ENCODE measurements around the gene DMP1.
A peak's percentile ranks its signal among the peaks of the same experiment; 100 is the strongest.
"Not testable (repeated sequence)": the region's sequence is repeated elsewhere in the genome, so short reads cannot be mapped to it uniquely, and the experiment has no call there.

The DMP1 gene

DNA sequence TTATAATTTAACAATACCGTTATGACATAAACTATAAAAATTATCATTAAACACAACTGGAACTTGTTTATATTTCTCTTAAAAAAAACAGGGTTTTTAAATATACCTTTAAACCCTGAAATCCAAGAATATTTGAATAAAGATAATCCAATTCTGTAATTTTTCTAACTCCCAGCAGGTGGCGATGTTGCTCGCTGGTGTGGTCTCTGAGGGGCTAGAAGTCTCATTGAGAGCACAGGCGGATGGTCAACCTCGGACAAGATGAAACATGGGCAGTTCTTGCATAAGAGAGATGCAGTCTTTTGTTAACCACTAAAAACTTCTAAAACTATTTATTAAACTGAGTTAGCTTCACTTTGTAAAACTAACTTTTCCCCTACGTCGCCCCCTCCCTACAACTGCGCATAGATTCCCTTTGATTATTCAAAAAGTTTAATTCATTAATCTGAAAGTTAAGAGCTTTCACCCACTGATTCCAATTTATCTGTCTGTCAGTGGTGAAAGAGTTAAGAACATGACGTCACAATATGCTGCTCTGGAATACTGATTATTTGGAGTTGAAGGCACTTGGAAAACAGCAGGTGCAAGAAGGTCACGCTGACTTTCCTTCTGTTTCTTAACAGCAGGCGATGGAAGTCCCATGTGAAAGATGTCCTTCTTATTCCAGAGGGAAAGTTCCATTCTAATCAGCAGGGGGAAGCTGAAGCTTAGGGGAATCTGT, 29.5 kb downstream of the DMP1 start:
- peak in 44 of 51 donors; percentile 2 to 77 (median 24) for DNase-seq

DNA sequence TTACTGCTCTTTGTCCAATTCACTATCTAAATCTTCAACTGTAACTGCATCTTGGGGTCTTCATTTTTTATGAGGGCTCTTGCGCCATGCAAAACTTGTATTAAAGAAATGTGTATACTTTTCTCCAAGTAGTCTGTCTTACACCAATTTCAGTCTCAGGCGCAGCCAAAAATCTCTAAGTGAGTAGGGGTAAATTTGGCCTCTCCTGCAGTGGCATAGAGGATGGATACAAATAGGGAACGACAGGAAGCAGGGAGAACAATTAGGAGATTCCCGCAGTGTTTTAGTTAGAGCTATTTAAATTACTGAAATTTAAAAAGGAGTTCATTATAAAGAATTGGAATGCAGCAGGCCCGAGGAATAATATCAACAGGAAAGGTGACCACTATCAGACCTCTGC, 30.2 kb downstream of the DMP1 start:
- peak in 1 of 51 donors; percentile 36 for DNase-seq

DNA sequence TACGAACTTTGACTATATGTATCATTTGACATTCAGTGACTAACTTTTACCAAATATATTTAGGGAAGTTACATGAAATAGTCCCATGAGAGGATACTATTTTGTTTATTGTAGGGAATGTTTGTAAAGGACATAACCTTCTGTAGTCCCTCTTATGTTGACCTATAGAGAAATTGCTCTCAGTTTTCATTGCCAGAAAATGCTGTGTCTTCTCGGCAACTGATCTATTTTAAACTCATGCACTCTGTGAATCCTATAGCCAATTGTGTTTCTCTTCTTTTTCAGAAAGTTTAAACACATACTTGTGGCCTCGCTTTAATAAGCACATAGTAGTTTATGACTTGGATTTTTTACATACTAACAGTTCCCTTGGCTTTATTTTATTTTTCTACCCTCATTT, 38.2 kb downstream of the DMP1 start:
- no peak for DNase-seq

DNA sequence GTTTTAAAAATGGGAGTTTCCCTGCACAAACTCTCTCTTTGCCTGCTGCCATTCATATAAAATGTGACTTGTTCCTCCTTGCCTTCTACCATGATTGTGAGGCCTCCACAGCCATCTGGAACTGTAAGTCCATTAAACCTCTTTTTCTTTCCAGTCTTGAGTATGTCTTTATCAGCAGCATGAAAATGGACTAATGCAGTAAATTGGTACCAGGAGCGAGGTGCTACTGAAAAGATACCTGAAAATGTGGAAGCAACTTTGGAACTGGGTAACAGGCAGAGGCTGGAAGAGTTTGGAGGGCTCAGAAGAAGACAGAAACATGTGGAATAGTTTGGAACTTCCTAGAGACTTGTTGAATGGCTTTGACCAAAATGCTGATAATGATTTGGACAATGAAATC, 40.9 kb downstream of the DMP1 start:
- not testable (repeated sequence) for DNase-seq

DNA sequence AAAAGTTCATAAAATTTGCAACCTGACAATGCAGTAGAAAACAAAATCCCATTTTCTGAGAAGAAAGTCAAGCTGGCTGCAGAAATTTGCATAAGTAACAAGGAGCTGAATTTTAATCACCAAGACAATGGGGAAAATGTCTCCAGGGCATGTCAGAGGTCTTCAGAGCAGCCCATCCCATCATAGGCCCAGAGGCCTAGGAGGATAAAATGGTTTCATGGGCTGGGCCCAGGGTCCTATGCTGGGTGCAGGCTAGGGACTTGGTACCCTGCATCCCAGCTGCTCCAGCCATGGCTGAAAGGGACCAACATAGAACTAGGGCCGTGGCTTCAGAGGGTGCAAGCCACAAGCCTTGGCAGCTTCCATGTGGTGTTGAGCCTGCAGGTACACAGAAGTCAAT, 42.0 kb downstream of the DMP1 start:
- DNase-seq, result not testable (repeated sequence)

DNA sequence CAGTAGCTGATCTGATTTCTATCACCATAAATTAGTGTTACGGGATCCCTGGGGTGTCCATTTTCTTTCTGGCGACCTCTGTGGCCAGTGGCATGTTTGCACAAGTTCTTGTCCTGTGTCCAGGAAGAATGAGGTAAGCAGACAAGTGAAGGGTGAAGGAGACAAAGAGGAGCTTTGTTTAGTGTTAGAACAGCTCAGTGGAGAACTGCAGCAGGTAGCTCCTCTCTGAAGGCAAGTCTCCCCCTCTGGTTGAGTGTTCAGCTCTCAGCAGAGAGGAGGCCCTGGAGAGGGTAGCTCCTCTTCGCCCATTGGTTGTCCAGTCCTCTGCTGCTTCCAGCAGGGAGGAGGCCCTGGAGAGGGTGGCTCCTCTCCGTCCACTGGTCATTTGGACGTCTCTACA, 47.2 kb downstream of the DMP1 start:
- DNase-seq, result no peak

DNA sequence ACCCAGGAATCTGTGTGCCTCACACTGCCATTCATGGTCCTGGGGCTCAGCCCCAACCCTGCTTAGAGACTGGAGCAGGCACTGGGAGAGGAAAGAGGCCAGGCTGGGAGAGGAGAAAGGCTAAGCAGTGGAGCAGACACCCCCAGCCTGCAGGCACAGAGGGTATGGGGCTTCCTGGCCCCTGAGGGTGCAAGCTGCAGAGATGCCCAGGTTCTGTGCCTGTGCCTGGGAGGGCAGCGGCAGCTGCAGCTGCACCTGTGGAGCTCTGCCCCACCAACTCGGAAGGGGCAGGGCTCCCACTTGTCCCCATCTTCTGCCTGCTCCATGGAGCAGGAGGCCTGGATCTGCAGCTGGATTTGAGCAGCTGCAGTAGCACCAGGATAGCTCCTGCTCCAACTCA, 47.9 kb downstream of the DMP1 start:
- no peak for DNase-seq

DNA sequence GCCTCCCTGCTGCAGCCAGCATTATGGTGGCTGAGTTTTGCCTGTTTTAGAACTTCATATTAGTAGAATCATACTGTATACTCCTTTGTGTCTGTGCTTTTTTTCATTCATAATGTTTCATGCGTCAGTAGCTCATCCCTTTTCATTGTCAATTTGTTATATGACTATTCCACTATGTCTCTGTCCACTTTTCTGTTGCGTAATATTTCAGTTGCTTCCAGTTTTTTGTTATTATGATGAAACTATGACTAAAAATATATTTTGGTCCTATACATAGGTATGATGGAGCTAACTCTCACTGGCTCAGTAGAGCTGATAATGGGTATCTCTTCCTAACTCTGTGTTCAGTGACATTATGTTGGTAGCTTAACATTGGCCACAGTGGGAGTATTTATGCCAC, 48.3 kb downstream of the DMP1 start:
- DNase-seq, result no peak

DNA sequence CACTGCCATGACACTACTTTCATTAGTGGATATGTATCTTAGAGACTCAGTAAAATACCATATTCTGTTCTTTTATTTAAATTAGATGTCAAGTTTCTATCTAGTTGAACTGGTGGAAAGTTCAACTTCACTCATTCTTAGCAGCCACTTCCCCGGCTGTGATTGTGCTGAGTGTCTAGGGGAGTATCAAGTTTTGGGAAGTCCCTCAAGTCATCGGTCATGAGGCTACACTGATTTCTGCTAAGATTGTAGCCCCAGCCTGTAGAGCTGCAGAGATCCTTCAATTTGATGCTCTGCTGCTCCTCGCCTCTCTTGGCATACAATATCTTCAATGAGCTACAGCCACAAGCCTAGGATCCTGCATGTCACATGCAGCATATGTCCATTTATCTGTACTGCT, 53.9 kb downstream of the DMP1 start:
- DNase-seq, result no peak

DNA sequence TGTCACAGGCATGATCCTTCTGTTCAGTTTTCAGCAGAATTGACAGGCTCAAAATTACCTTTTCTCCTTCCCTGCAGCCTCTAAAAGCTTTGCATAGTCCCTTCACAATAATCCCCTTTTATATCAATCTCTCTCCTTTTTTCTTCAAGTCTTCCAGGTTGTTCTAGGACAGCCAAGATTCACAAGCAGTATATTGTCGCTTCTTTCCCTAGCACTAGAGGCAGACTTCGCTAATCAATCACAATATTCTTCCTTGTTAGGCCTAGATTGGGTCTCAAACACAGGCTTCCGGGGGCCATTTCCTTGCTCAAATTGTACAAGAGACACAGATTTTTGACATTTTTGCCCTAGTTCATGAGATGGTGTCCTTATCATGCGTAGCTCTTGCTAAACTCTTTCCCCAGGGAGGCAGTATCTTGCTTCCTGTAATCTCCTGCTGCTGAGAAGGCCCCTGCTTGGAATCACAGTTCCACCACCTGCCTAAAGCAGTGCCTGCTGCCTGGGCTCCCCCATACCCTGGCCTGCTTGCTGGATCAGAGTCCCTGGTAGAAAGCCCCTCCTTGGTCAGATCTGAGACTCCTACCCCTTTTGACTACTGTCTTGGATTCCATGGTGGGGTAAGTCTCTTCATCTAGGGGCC, 57.3 kb downstream of the DMP1 start:
- no peak for DNase-seq

Data from hypothalamus (tissue), 51 donors.